OCI-LY1 (cell line): ENCODE measurements around the gene CDC42BPB.

Experiments used
- H2AFZ ChIP-seq: fragments of 200-600 bp; sonication (generic), shearing (Covaris generic); 2 replicates; pipeline ENCODE4 v1.6.0; 2014; ENCODE audit warnings: antibody characterized with exemption, mild to moderate bottlenecking, low read length
- H3F3A ChIP-seq: fragments of 200-600 bp; sonication (generic), shearing (Covaris generic); 2 replicates; pipeline ENCODE4 v1.6.0; 2014; ENCODE audit warnings: mild to moderate bottlenecking, antibody characterized with exemption, low read length, moderate library complexity; ENCODE audit not compliant: insufficient read depth
- H3K27ac ChIP-seq: fragments of 200-600 bp; sonication (generic); 2 replicates; pipeline ENCODE4 v1.5.1; 2014; ENCODE audit warnings: low read length, mixed run types, mild to moderate bottlenecking, low read depth; ENCODE audit not compliant: poor library complexity, severe bottlenecking
- H3K27me3 ChIP-seq: fragments of 200-600 bp; sonication (generic); 2 replicates; pipeline ENCODE4 v1.6.0; 2014; ENCODE audit warnings: antibody characterized with exemption, mild to moderate bottlenecking, low read length, moderate library complexity; ENCODE audit not compliant: insufficient read depth
- H3K36me3 ChIP-seq: fragments of 200-600 bp; sonication (generic); 2 replicates; pipeline ENCODE4 v1.6.1; 2014; ENCODE audit warnings: mild to moderate bottlenecking, antibody characterized with exemption, low read length, moderate library complexity, mixed read lengths; ENCODE audit not compliant: insufficient read depth
- H3K4me1 ChIP-seq: fragments of 200-600 bp; sonication (generic); 2 replicates; pipeline ENCODE4 v1.5.1; 2014; ENCODE audit warnings: mild to moderate bottlenecking, low read length, moderate library complexity; ENCODE audit not compliant: insufficient read depth, severe bottlenecking
- H3K4me2 ChIP-seq: fragments of 200-600 bp; sonication (generic), shearing (Covaris generic); 2 replicates; pipeline ENCODE4 v1.6.1; 2014; ENCODE audit warnings: low read length
- H3K4me3 ChIP-seq: fragments of 200-600 bp; sonication (generic); 2 replicates; pipeline ENCODE4 v1.5.1; 2014; ENCODE audit warnings: low read length, low read depth, mild to moderate bottlenecking, mixed read lengths; ENCODE audit not compliant: poor library complexity, severe bottlenecking
- H3K79me2 ChIP-seq: fragments of 200-600 bp; shearing (Covaris generic); 2 replicates; pipeline ENCODE4 v1.6.1; 2016; ENCODE audit warnings: mixed run types, low read length, mixed read lengths; ENCODE audit not compliant: insufficient read depth
- H3K9ac ChIP-seq: fragments of 200-600 bp; sonication (generic), shearing (Covaris generic); 2 replicates; pipeline ENCODE4 v1.6.1; 2014; ENCODE audit warnings: mild to moderate bottlenecking, low read length, mixed read lengths
- H3K9me2 ChIP-seq: fragments of 200-600 bp; sonication (generic), shearing (Covaris generic); 2 replicates; pipeline ENCODE4 v1.6.1; 2014; ENCODE audit warnings: low read depth, mild to moderate bottlenecking, low read length, mixed read lengths
- H3K9me3 ChIP-seq: fragments of 200-600 bp; shearing (Covaris generic); 2 replicates; pipeline ENCODE4 v1.6.1; 2014; ENCODE audit warnings: low read length, mixed read lengths
- H4K20me1 ChIP-seq: fragments of 200-600 bp; sonication (generic), shearing (Covaris generic); 2 replicates; pipeline ENCODE4 v1.6.0; 2016; ENCODE audit warnings: mild to moderate bottlenecking, low read length; ENCODE audit not compliant: insufficient read depth
- CTCF ChIP-seq: fragments of 200-600 bp; sonication (generic), shearing (Covaris generic); IDR thresholded peaks from 2 replicates; pipeline ENCODE4 v1.5.1; 2017; ENCODE audit warnings: mild to moderate bottlenecking, antibody characterized with exemption, low read length, moderate library complexity, mixed read lengths
- EZH2 ChIP-seq: fragments of 200-600 bp; sonication (generic), shearing (Covaris generic); IDR thresholded peaks from 2 replicates; pipeline ENCODE4 v1.8.0; 2017; ENCODE audit warnings: borderline replicate concordance, mixed run types, mild to moderate bottlenecking, antibody characterized with exemption, low read length, moderate library complexity, mixed read lengths

CDC42BPB gene

GRCh38 chr14:103001651-103002396 is 55.5 kb downstream of the CDC42BPB start:
- no peak for TF ChIP-seq EZH2
- TF ChIP-seq CTCF = no peak
- H3K4me1 ChIP-seq = peaks cover 17% of the 10 kb centered on the region
- 0 out of 2 replicates have a peak overlapping the region, but pooled peaks have one; percentile 17 for H2AFZ ChIP-seq
- peak overlapping the region; percentile 37 for H3K4me2 ChIP-seq
- H3K9me2 ChIP-seq = no peaks in the 10 kb centered on the region
- peak overlapping the region; percentile 24 for H3K27ac ChIP-seq
- no peaks in the 10 kb centered on the region for H3K79me2 ChIP-seq
- H3K27me3 ChIP-seq = no peaks in the 10 kb centered on the region; the same call in 1 of the 2 replicates
- no peak overlapping the region for H3K4me3 ChIP-seq
- no peaks in the 10 kb centered on the region for H3F3A ChIP-seq
- H3K9ac ChIP-seq = no peak overlapping the region; the same call in 1 of the 2 replicates
- H3K36me3 ChIP-seq = no peaks in the 10 kb centered on the region
- H4K20me1 ChIP-seq = no peaks in the 10 kb centered on the region
- H3K9me3 ChIP-seq = no peaks in the 10 kb centered on the region

GRCh38 chr14:103001226-103001625 is 56.1 kb downstream of the CDC42BPB start:
- H2AFZ ChIP-seq = no peak overlapping the region
- no peaks in the 10 kb centered on the region for H3K9me2 ChIP-seq
- H3K36me3 ChIP-seq = no peaks in the 10 kb centered on the region
- no peak overlapping the region for H3K4me3 ChIP-seq
- H3K4me1 ChIP-seq = peaks cover 17% of the 10 kb centered on the region
- no peak overlapping the region; the same call in 1 of the 2 replicates for H3K9ac ChIP-seq
- H3K79me2 ChIP-seq = no peaks in the 10 kb centered on the region
- H3K4me2 ChIP-seq = peak overlapping the region; percentile 37; the same call in 1 of the 2 replicates
- TF ChIP-seq EZH2 (no peak), CTCF (no peak)
- no peaks in the 10 kb centered on the region for H4K20me1 ChIP-seq
- no peaks in the 10 kb centered on the region for H3K9me3 ChIP-seq
- H3K27me3 ChIP-seq = no peaks in the 10 kb centered on the region; the same call in 1 of the 2 replicates
- H3F3A ChIP-seq = no peaks in the 10 kb centered on the region
- H3K27ac ChIP-seq = peak overlapping the region; percentile 24

GRCh38 chr14:103000291-103000921 is 56.9 kb downstream of the CDC42BPB start:
- H2AFZ ChIP-seq = no peak overlapping the region
- no peaks in the 10 kb centered on the region for H3F3A ChIP-seq
- H4K20me1 ChIP-seq = no peaks in the 10 kb centered on the region
- no peak overlapping the region for H3K4me3 ChIP-seq
- TF ChIP-seq CTCF (no peak), EZH2 (no peak)
- H3K9me2 ChIP-seq = no peaks in the 10 kb centered on the region
- H3K79me2 ChIP-seq = no peaks in the 10 kb centered on the region
- no peaks in the 10 kb centered on the region; the same call in 1 of the 2 replicates for H3K27me3 ChIP-seq
- no peak overlapping the region for H3K4me2 ChIP-seq
- H3K36me3 ChIP-seq = no peaks in the 10 kb centered on the region
- no peaks in the 10 kb centered on the region for H3K9me3 ChIP-seq
- H3K4me1 ChIP-seq = peaks cover 17% of the 10 kb centered on the region
- no peak overlapping the region for H3K27ac ChIP-seq
- H3K9ac ChIP-seq = no peak overlapping the region
